Keratinocyte (primary cell): ENCODE measurements around the gene NIT1.
"Not testable (repeated sequence)": the region's sequence is repeated elsewhere in the genome, so short reads cannot be mapped to it uniquely, and the experiment has no call there.

Source experiments
- CTCF ChIP-seq, 3 experiments: IDR thresholded peaks in 1 of 3; conservative IDR thresholded peaks in 1 of 3; optimal IDR thresholded peaks in 1 of 3; 2 replicates in 2 of 3; 3 replicates in 1 of 3; pipeline versions ENCODE3 to v1.5.1; 2011; ENCODE audit warnings: low read length in 3 of 3, mild to moderate bottlenecking in 3 of 3, moderate library complexity in 2 of 3, control low read depth in 1 of 3, inconsistent platforms in 1 of 3; ENCODE audit not compliant: insufficient read depth in 2 of 3; ENCODE audit errors: extremely low read depth in 1 of 3
- EZH2 ChIP-seq: IDR thresholded peaks from one replicate; pipeline ENCODE4 v1.6.1; 2012; ENCODE audit warnings: inconsistent platforms, mild to moderate bottlenecking, low read length, moderate library complexity

GRCh38 chr1:161115961-161116360 lies 1.9 kb upstream of the NIT1 start:
- TF ChIP-seq CTCF (optimal IDR thresholded peaks at IDR 0.05 in 1 of 3, IDR thresholded peaks at IDR 0.05 in 1 of 3, conservative IDR thresholded peaks at IDR 0.05 in 1 of 3; ENCODE audit: extremely low read depth in 1 of 3, insufficient read depth in 2 of 3, low read length in 3 of 3); EZH2: not testable (repeated sequence)
